Renal cortex interstitium (tissue), 11 donors: ENCODE results near the gene CTR9. TPM values are rescaled to one million over a fixed set of nuclear protein-coding genes. Genes with fewer than 3 reads are reported as not detected.
A peak's percentile ranks its signal among the peaks of the same experiment; 100 is the strongest.

Experiments used
- DNase-seq, 11 donors: peaks; one replicate each; pipeline ENCODE4 v3.0.0-alpha.2; 2013; ENCODE audit warnings: low read depth in 9 of 11, low spot score in 4 of 11; ENCODE audit errors: extremely low read depth in 1 of 11
- polyA plus RNA-seq, 3 donors: library from polyadenylated mRNA; unstranded; fragments of 120-200 nt; gene quantifications; one replicate each; pipeline ENCODE4 v1.2.1, GENCODE V29; 2013; ENCODE audit not compliant: insufficient read length in 3 of 3

Gene CTR9
- polyA plus RNA-seq, 3 donors, result 60.7 to 68.9 (median 68.5) TPM

GRCh38 chr11:10770626-10771254, 19.7 kb downstream of the CTR9 start:
- peak in 3 of 11 donors; percentile 28 to 53 (median 43) for DNase-seq

GRCh38 chr11:10771457-10771856, 20.4 kb downstream of the CTR9 start:
- no peak for DNase-seq

GRCh38 chr11:10774811-10775210, 23.8 kb downstream of the CTR9 start:
- no peak for DNase-seq

- DNase-seq, result no peak
Measured at GRCh38 chr11:10777393-10777793, 26.3 kb downstream of the CTR9 start.

- DNase-seq, result no peak
Measured at GRCh38 chr11:10777806-10778205, 26.8 kb downstream of the CTR9 start.

GRCh38 chr11:10778217-10778970, 27.3 kb downstream of the CTR9 start:
- DNase-seq, result no peak

GRCh38 chr11:10779086-10779485, 28.0 kb downstream of the CTR9 start:
- no peak for DNase-seq

- DNase-seq, result no peak
Measured at GRCh38 chr11:10780040-10780439, 29.0 kb downstream of the CTR9 start.

- no peak for DNase-seq
Measured at GRCh38 chr11:10784232-10785145, 33.4 kb downstream of the CTR9 start.

- no peak for DNase-seq
Measured at GRCh38 chr11:10785146-10785474, 34.1 kb downstream of the CTR9 start.

GRCh38 chr11:10786451-10786850, 35.4 kb downstream of the CTR9 start:
- no peak for DNase-seq

GRCh38 chr11:10792385-10793068, 41.5 kb downstream of the CTR9 start:
- peak in 9 of 11 donors; percentile 39 to 74 (median 60) for DNase-seq

GRCh38 chr11:10793470-10794255, 42.6 kb downstream of the CTR9 start:
- no peak for DNase-seq

- DNase-seq, result no peak
Measured at GRCh38 chr11:10796191-10796590, 45.1 kb downstream of the CTR9 start.

GRCh38 chr11:10797001-10797400, 46.0 kb downstream of the CTR9 start:
- DNase-seq, result no peak

GRCh38 chr11:10797531-10797930, 46.5 kb downstream of the CTR9 start:
- DNase-seq, result no peak

- no peak for DNase-seq
Measured at GRCh38 chr11:10798330-10798928, 47.4 kb downstream of the CTR9 start.

GRCh38 chr11:10800292-10800691, 49.2 kb downstream of the CTR9 start:
- DNase-seq, result no peak
